Endothelial cell of umbilical vein (primary cell): ENCODE results near the gene MRPL34. TPM values are rescaled to one million over a fixed set of nuclear protein-coding genes. Genes with fewer than 3 reads are reported as not detected.

Experiments
- BruUV-seq: library from RNA; stranded (reverse); fragments of 400-500 nt; replicated peaks from 2 replicates; lab custom pipeline; 2021; lab: Mats Ljungman, UMichigan
- CTCF ChIA-PET: fragments of 300-600, 350-600 bp; sonication (Branson Sonifier 250); formaldehyde crosslinking; loops from one replicate; lab custom pipeline; 2021; ENCODE audit warnings: antibody characterized with exemption, inconsistent platforms; lab: Charles Lee
- POLR2A ChIA-PET: fragments of 300-600, 350-600 bp; sonication (Branson Sonifier 250); formaldehyde crosslinking; loops from one replicate; lab custom pipeline; 2021; ENCODE audit warnings: antibody characterized with exemption, inconsistent platforms; lab: Charles Lee
- DNase-seq: peaks from one replicate; pipeline ENCODE4 v3.0.0-alpha.2; 2011; ENCODE audit warnings: low read depth, low spot score
- FAIRE-seq: peaks from 2 replicates; lab custom pipeline; 2011; peaks lifted over from hg19 to GRCh38; lab: Jason Lieb, UNC
- H2AFZ ChIP-seq: 2 replicates; pipeline ENCODE4 v1.6.0; 2012; ENCODE audit warnings: low read depth, low read length, control low read depth, inconsistent platforms
- H3K27ac ChIP-seq: 2 replicates; pipeline ENCODE4 v1.5.1; 2011; ENCODE audit warnings: low read depth, mild to moderate bottlenecking, control low read depth, low read length, moderate library complexity; ENCODE audit not compliant: insufficient read depth
- H3K27me3 ChIP-seq, 2 experiments: 2 replicates each; pipeline versions ENCODE4 v1.6.0 to v1.6.1; 2011; ENCODE audit warnings: low read length in 2 of 2, mixed read lengths in 1 of 2; ENCODE audit not compliant: control insufficient read depth in 2 of 2, insufficient read depth in 2 of 2
- H3K36me3 ChIP-seq, 2 experiments: 2 replicates in 1 of 2; 3 replicates in 1 of 2; pipeline ENCODE4 v1.5.1; 2011; ENCODE audit warnings: low read length in 2 of 2, mild to moderate bottlenecking in 1 of 2, moderate library complexity in 1 of 2; ENCODE audit not compliant: control insufficient read depth in 2 of 2, insufficient read depth in 2 of 2; ENCODE audit errors: extremely low read depth in 1 of 2
- H3K4me1 ChIP-seq: 3 replicates; pipeline ENCODE4 v1.5.1; 2011; ENCODE audit warnings: mild to moderate bottlenecking, low read length; ENCODE audit not compliant: control insufficient read depth, insufficient read depth; ENCODE audit errors: extremely low read depth
- H3K4me2 ChIP-seq: 2 replicates; pipeline ENCODE4 v1.6.1; 2011; ENCODE audit warnings: low read length, control low read depth, mixed read lengths; ENCODE audit not compliant: insufficient read depth
- H3K4me3 ChIP-seq, 3 experiments: fragments of 200-600 bp in 1 of 3; sonication (generic), shearing (Covaris generic) in 1 of 3; replicated peaks in 1 of 3; 2 replicates each; pipeline ENCODE4 v1.5.1; 2011 to 2016; ENCODE audit warnings: control low read depth in 3 of 3, low read length in 3 of 3, mild to moderate bottlenecking in 2 of 3, inconsistent platforms in 1 of 3, low read depth in 1 of 3, moderate library complexity in 1 of 3; ENCODE audit not compliant: insufficient read depth in 1 of 3
- H3K79me2 ChIP-seq: 2 replicates; pipeline ENCODE4 v1.6.0; 2012; ENCODE audit warnings: low read length, inconsistent platforms; ENCODE audit not compliant: control insufficient read depth, insufficient read depth
- H3K9ac ChIP-seq: replicated peaks from 2 replicates; pipeline ENCODE3; 2011; ENCODE audit warnings: low read length, control low read depth; ENCODE audit not compliant: insufficient read depth; ENCODE audit errors: extremely low read depth
- H3K9me1 ChIP-seq: replicated peaks from 3 replicates; pipeline ENCODE4 v1.6.0; 2011; ENCODE audit warnings: mild to moderate bottlenecking, low read length; ENCODE audit not compliant: control insufficient read depth, insufficient read depth; ENCODE audit errors: extremely low read depth
- H3K9me3 ChIP-seq: replicated peaks from 2 replicates; pipeline ENCODE4 v1.5.1; 2012; ENCODE audit warnings: low read length, inconsistent platforms; ENCODE audit not compliant: control insufficient read depth, insufficient read depth
- H4K20me1 ChIP-seq: replicated peaks from 2 replicates; pipeline ENCODE3; 2011; ENCODE audit warnings: mild to moderate bottlenecking, low read length; ENCODE audit not compliant: control insufficient read depth, insufficient read depth; ENCODE audit errors: extremely low read depth
- CTCF ChIP-seq, 2 donors: IDR thresholded peaks; 1 replicate in 1 of 2; 2 replicates in 1 of 2; pipeline ENCODE4 v1.5.1; 2011; ENCODE audit warnings: low read length in 2 of 2, mild to moderate bottlenecking in 2 of 2, moderate library complexity in 2 of 2, control low read depth in 1 of 2, inconsistent platforms in 1 of 2, low read depth in 1 of 2; ENCODE audit not compliant: insufficient read depth in 1 of 2; ENCODE audit errors: extremely low read depth in 1 of 2
- EZH2 ChIP-seq: IDR thresholded peaks from 2 replicates; pipeline ENCODE4 v1.6.1; 2012; ENCODE audit warnings: borderline replicate concordance, low read depth, mild to moderate bottlenecking, moderate library complexity, low read length, inconsistent platforms; ENCODE audit not compliant: severe bottlenecking
- FOS ChIP-seq: IDR thresholded peaks from 2 replicates; pipeline ENCODE4 v1.6.1; 2011; ENCODE audit warnings: mild to moderate bottlenecking, low read length, moderate library complexity, borderline replicate concordance; ENCODE audit not compliant: insufficient read depth
- GATA2 ChIP-seq: IDR thresholded peaks from 2 replicates; pipeline ENCODE4 v1.7.0; 2011; ENCODE audit warnings: low read depth, mild to moderate bottlenecking, moderate library complexity, mixed read lengths, low read length; ENCODE audit not compliant: insufficient read length, insufficient read depth
- JUN ChIP-seq: IDR thresholded peaks from 2 replicates; pipeline ENCODE4 v1.6.1; 2011; ENCODE audit warnings: borderline replicate concordance, low read depth; ENCODE audit not compliant: insufficient read length, insufficient read depth
- MAX ChIP-seq: IDR thresholded peaks from 2 replicates; pipeline ENCODE4 v1.6.1; 2011; ENCODE audit not compliant: insufficient read depth, insufficient read length
- MYC ChIP-seq: IDR thresholded peaks from one replicate; pipeline ENCODE4 v1.6.1; 2011; ENCODE audit warnings: mild to moderate bottlenecking, low read depth, low read length
- POLR2A ChIP-seq: IDR thresholded peaks from 2 replicates; pipeline ENCODE4 v1.6.1; 2012; ENCODE audit warnings: low read depth, mild to moderate bottlenecking, control low read depth, low read length
- POLR2AphosphoS5 ChIP-seq: IDR thresholded peaks from 2 replicates; pipeline ENCODE4 v1.6.1; 2012; ENCODE audit warnings: low read depth, mild to moderate bottlenecking, control low read depth, low read length, moderate library complexity; ENCODE audit not compliant: insufficient read depth
- dilution Hi-C: fragments of 300-500 bp; cut with MboI; formaldehyde crosslinking; loops from one replicate; pipeline ENCODE4 v1.15.0; 2019; ENCODE audit warnings: low sequenced_read_pairs; ENCODE audit not compliant: extremely low pct_ligation_motif_present
- intact Hi-C: fragments of 100-400 bp; cut with micrococcal nuclease; formaldehyde crosslinking; loops from one replicate; pipeline ENCODE4 v1.10.0; 2022
- polyA plus RNA-seq, 4 experiments: library from polyadenylated mRNA; depleted of rRNA in 3 of 4; stranded (reverse) in 3 of 4; unstranded in 1 of 4; fragments of >200 nt; gene quantifications; 2 replicates each; pipeline versions ENCODE4 v1.2.1 to v1.2.3, GENCODE V29; 2011 to 2012; ENCODE audit warnings: missing spikeins in 1 of 4
- total RNA-seq: library from RNA; stranded (reverse); gene quantifications from 2 replicates; pipeline ENCODE4 v1.2.3, GENCODE V29; 2021

MRPL34 gene
- total and polyA plus RNA-seq, 2 donors (not counting 3 experiments of a cell fraction or from before 2014, with no cell fraction given): 45.5 to 55.7 TPM

- no peaks in the 10 kb centered on the region for H3K79me2 ChIP-seq
- H3K27ac ChIP-seq: no peak overlapping the region
- intact Hi-C loops (no loop called here), dilution Hi-C loops (no loop called here)
- peak overlapping the region; percentile 67 for H2AFZ ChIP-seq
- ChIA-PET CTCF (interaction anchor here (3.3 kb wide), 1 partner anchor 9 kb away, joined by 70 read pairs; no protein-coding TSS in a partner anchor), POLR2A (no interaction called here)
- H3K36me3 ChIP-seq: no peaks in the 10 kb centered on the region
- H3K9me3 ChIP-seq: no peaks in the 10 kb centered on the region
- no peaks in the 10 kb centered on the region for H4K20me1 ChIP-seq
- peak overlapping the region; percentile 42 for H3K4me2 ChIP-seq
- peak overlapping the region; percentile 31 to 46 (median 36) for H3K4me3 ChIP-seq
- FAIRE-seq (no peak), DNase-seq (no peak)
- BruUV-seq: no TSS peak
- H3K9ac ChIP-seq: no peak overlapping the region
- no peak for TF ChIP-seq MYC
- no peak for TF ChIP-seq GATA2
- no peak for TF ChIP-seq POLR2A
- TF ChIP-seq EZH2: no peak
- TF ChIP-seq FOS: no peak
- TF ChIP-seq POLR2AphosphoS5: no peak
- no peak for TF ChIP-seq MAX
- no peak for TF ChIP-seq JUN
- TF ChIP-seq CTCF (IDR thresholded peaks at IDR 0.05; ENCODE audit: extremely low read depth in 1 of 2, insufficient read depth in 1 of 2, low read depth in 1 of 2, low read length in 2 of 2): no peak
- H3K27me3 ChIP-seq: no peaks in the 10 kb centered on the region
- no peaks in the 10 kb centered on the region for H3K9me1 ChIP-seq
- H3K4me1 ChIP-seq: peaks cover 9% of the 10 kb centered on the region
These were observed 3.1 kb upstream of the MRPL34 start for GRCh38 chr19:17302391-17303166.
